AG04450 (cell line): Measurements from ENCODE around the gene RNASEL. TPM values are rescaled to one million over a fixed set of nuclear protein-coding genes. Genes with fewer than 3 reads are reported as not detected.

Experiments
- CTCF ChIA-PET: fragments of 300-600, 350-600 bp; formaldehyde crosslinking; extraction: SDS; loops from one replicate; lab custom pipeline; 2022; ENCODE audit warnings: antibody characterized with exemption, inconsistent platforms; lab: Charles Lee
- POLR2A ChIA-PET: fragments of 350-600 bp; formaldehyde crosslinking; extraction: SDS; loops from one replicate; lab custom pipeline; 2021; ENCODE audit warnings: antibody characterized with exemption, inconsistent platforms; lab: Yijun Ruan, JAX
- DNase-seq: peaks from one replicate; pipeline ENCODE4 v3.0.0-alpha.2; 2011; ENCODE audit warnings: low read depth, low spot score
- H3K27ac ChIP-seq: one replicate; pipeline ENCODE4 v1.5.1; 2012; ENCODE audit warnings: low read depth, low read length, control low read depth
- H3K27me3 ChIP-seq: one replicate; pipeline ENCODE4 v1.6.0; 2012; ENCODE audit warnings: low read length; ENCODE audit not compliant: control insufficient read depth, insufficient read depth
- H3K4me3 ChIP-seq: 2 replicates; pipeline ENCODE4 v1.5.1; 2011; ENCODE audit warnings: mild to moderate bottlenecking, low read depth, low read length, control low read depth
- H3K9me3 ChIP-seq: 2 replicates; pipeline ENCODE4 v1.5.1; 2012; ENCODE audit warnings: low read length; ENCODE audit not compliant: control insufficient read depth, insufficient read depth
- CTCF ChIP-seq: IDR thresholded peaks from 2 replicates; pipeline ENCODE4 v1.5.1; 2011; ENCODE audit warnings: low read depth, low read length, control low read depth, inconsistent platforms
- polyA plus RNA-seq: library from polyadenylated mRNA; depleted of rRNA; stranded (reverse); fragments of >200 nt; gene quantifications from 2 replicates; pipeline ENCODE4 v1.2.3, GENCODE V29; 2011

Gene RNASEL
- polyA plus RNA-seq, 1 experiment = 6.2 TPM

DNA sequence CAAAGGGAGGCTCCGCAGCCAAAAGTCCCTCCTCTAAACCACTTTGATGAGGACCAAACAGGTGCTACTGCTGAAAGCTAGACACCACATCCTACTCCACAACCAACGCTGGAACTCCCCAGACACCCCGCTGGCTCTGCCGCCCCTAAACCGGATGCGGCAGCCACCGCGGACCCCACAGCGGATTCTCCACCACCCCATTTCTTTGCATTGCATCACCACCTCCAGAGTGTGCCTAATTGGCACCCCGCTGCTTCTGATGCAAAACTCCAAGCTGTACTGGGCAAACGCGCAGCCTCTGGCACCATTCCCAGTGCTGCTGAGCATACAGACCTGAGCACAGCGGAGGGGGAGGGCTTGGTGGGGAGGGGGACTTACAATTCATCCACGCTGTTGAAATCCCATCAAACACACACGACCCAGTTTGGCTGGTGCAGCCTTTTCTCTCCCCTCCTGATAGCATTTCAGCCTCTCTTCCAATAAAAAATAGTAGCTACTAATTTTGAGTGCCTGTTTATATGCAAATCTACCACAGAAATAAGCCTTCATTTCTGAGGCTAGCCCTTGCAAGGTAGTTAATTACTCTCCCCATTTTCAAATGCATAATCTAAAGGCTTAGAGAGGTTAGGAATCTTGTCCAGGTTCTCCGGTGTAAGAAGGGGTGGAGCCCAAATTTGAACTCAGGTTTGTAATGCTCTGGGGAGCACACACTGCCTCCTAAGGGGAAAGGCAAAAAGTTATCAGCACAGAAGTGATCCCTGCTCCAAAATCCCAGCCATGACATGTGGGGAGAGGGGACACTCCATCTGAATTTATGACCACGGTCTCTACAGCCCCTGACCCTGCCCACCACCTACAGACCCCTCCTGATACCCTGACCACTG, 27.3 kb upstream of the RNASEL start:
- no peaks in the 10 kb centered on the region; the same call in 1 of the 2 replicates for H3K9me3 ChIP-seq
- H3K4me3 ChIP-seq = no peak overlapping the region
- no peak for TF ChIP-seq CTCF
- ChIA-PET POLR2A (interaction anchor here (0.5 kb wide), 1 partner anchor 145 kb away, joined by 5 read pairs; no protein-coding TSS in a partner anchor), CTCF (interaction anchor here (0.7 to 3.2 kb wide), 6 partner anchors 15 to 170 kb away, joined by 3 to 8 read pairs (median 4); no protein-coding TSS in a partner anchor)
- peaks cover 23% of the 10 kb centered on the region for H3K27me3 ChIP-seq
- DNase-seq = no peak
- no peak overlapping the region for H3K27ac ChIP-seq

DNA sequence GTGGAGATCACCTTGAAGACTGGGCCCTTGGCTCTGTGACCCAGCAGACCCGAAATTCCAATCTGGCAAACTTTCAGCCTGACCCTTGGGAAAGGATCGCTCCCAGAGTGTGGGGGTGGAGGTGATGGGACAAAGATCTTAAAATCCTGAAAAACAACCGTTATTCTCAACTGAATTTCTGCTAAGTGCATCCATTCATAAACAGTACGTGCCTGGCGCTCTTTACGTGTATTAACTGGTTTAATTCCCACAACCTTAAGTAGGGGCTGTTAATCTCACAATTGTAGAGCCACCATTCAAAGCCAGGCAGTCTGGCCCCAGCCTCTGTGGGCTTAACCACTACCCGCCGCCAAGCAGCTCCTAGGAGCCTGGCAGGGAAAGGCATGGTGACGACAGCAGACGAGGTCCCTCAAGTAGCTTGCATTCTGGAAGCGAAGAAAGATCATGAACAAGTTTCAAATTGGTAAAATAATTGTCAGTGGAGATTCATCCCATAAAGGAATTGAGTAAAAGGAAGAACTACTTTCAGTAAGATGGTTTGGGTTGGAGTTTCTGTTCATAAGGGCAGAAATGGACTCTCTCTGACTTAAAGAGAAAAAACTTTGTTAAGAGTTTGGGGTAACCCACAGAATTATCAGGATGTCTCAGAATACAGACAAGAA, 26.5 kb upstream of the RNASEL start:
- Histone ChIP-seq H3K27me3 (peaks cover 23% of the 10 kb centered on the region), H3K9me3 (no peaks in the 10 kb centered on the region; the same call in 1 of the 2 replicates), H3K27ac (peak overlapping the region; percentile 77), H3K4me3 (peak overlapping the region; percentile 57)
- CTCF ChIA-PET = interaction anchor here (1.4 to 4.6 kb wide), 4 partner anchors 13 to 169 kb away, joined by 6 to 33 read pairs (median 12); no protein-coding TSS in a partner anchor
- no peak for DNase-seq
- no peak for TF ChIP-seq CTCF
- POLR2A ChIA-PET = interaction anchor here (0.5 to 1.0 kb wide), 3 partner anchors 11 to 146 kb away, joined by 3 to 5 read pairs (median 3); partner anchors contain the start of gene RGS16

- H3K9me3 ChIP-seq = no peaks in the 10 kb centered on the region; the same call in 1 of the 2 replicates
- CTCF ChIA-PET = interaction anchor here (1.4 to 4.6 kb wide), 5 partner anchors 13 to 170 kb away, joined by 6 to 33 read pairs (median 6); no protein-coding TSS in a partner anchor
- H3K27me3 ChIP-seq = peaks cover 19% of the 10 kb centered on the region
- peak; percentile 44 for DNase-seq
- TF ChIP-seq CTCF = no peak
- peak overlapping the region; percentile 77 for H3K27ac ChIP-seq
- POLR2A ChIA-PET = interaction anchor here (1.0 kb wide), 2 partner anchors 10 to 20 kb away, joined by 3 read pairs; partner anchors contain the start of gene RGS16
- peak overlapping the region; percentile 57 for H3K4me3 ChIP-seq
Observed at GRCh38 chr1:182614796-182615454, 25.9 kb upstream of the RNASEL start.

DNA sequence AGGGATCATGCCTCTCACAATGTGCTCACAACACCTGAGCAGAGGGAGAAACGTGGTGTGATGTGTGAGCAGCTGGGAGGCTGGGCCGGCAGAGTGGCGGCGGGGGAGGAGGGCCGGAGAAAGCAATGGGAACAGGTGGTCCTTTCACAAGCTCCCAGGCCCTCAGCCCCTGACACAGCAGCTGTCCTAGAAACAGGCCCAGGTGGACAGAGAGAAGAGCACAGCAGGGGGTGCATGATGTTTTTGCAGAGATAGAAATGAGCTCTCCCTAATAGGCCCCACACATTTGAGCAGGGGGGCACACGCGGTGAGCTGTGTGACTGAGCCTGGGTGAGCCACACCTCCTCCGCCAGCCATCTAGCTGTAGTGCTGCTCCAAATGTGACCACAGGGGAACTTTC, 22.7 kb upstream of the RNASEL start:
- TF ChIP-seq CTCF = no peak
- no peak overlapping the region for H3K4me3 ChIP-seq

More for the DNA sequence above, 22.7 kb upstream of the RNASEL start:
- Histone ChIP-seq H3K9me3 (no peaks in the 10 kb centered on the region; the same call in 1 of the 2 replicates), H3K27me3 (peaks cover 14% of the 10 kb centered on the region), H3K27ac (no peak overlapping the region)
- ChIA-PET POLR2A (no interaction called here), CTCF (interaction anchor here (4.2 to 4.6 kb wide), 2 partner anchors 10 to 171 kb away, joined by 18 to 33 read pairs; no protein-coding TSS in a partner anchor)
- DNase-seq = no peak
